Left renal cortex interstitium (tissue), 4 donors: Measurements from ENCODE around the gene ZNF503. TPM values are rescaled to one million over a fixed set of nuclear protein-coding genes. Genes with fewer than 3 reads are reported as not detected.

Experiments
- DNase-seq, 4 donors: peaks; one replicate each; pipeline ENCODE4 v3.0.0-alpha.2; 2013; ENCODE audit warnings: low read depth in 4 of 4, low spot score in 2 of 4, missing footprints in 1 of 4
- polyA plus RNA-seq, 4 donors: library from polyadenylated mRNA; unstranded; fragments of 120-200 nt; gene quantifications; one replicate each; pipeline ENCODE4 v1.2.1, GENCODE V29; 2013; ENCODE audit not compliant: insufficient read length in 4 of 4

Gene ZNF503
- polyA plus RNA-seq, 4 donors = 56.8 to 107 (median 80.1) TPM

- no peak for DNase-seq
Observed at GRCh38 chr10:75357500-75357899, 44.1 kb downstream of the ZNF503 start.

DNA sequence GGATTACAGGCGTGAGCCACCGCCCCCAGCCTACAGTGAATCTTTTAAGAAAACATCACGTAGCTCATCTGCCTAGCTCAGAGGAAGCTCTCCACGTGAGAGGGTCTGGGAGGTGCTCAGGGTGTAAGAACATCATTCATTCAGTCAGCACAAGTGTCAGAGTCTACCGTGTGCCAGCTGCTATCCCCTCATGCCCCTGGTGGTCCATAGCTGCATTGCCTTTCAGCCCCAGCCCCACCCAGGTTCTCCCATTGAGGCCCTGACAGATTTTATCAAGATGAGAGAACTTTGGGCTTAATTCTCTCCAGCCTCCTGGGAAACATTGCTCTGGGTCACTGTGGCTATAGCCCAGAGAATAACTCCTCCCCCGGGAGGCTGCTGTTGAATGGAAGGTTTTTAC lies 45.1 kb downstream of the ZNF503 start:
- no peak for DNase-seq

GRCh38 chr10:75355706-75356105 lies 45.9 kb downstream of the ZNF503 start:
- no peak for DNase-seq

GRCh38 chr10:75353183-75353582 lies 48.4 kb downstream of the ZNF503 start:
- DNase-seq = no peak

DNA sequence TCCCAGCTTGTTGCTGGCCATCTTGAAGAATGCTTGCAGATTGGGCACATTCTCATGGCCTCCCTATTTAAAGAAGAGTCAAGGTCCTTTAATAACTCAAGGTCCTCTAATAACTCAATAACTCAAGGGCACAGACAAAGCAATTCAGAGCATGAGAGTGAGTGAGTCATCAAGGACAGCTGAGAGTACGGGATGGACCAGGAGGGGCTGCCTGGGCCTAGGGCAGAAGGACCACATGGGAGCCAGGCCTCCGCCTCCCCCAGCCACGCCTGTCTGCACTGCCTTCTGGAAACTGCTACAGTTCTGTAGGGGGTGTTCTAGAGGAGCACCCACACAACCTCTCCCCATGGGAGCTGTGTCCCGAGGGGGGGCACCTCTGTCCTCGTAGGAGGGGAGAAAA lies 48.9 kb downstream of the ZNF503 start:
- DNase-seq = no peak

DNA sequence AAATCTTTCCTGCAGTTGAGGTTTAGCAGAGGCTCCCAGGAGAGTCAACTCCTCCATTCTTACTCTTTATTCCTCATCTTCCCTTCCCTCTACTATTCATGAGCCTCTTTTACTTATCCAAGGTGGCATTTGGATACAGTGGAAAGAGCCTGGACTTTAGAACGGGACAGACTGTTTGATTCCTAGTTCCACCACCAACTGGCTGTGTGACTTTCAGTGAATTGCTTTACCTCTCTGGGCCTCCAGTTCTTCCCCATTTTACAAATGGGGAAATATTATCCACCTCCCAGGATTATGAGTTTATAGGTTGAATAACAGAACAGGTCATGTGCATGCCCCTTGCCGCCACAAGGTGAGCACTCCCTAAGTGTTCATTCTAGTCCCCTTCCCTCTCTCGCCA lies 49.9 kb downstream of the ZNF503 start:
- no peak for DNase-seq

- no peak for DNase-seq
Observed at GRCh38 chr10:75350791-75351190, 50.8 kb downstream of the ZNF503 start.

Other genes starting within 250 kb of the ZNF503 start
- 100 to 1,000 TPM; 189 to 251 (median 217) TPM for gene VDAC2, start 191.0 kb downstream of the ZNF503 start, polyA plus RNA-seq
- gene COMTD1, start 165.8 kb downstream of the ZNF503 start, polyA plus RNA-seq = 10 to 100 TPM in 2 of 4 donors, 1 to 10 TPM in 2; 4.0 to 14.7 (median 11.8) TPM
- gene LRMDA, start 29.9 kb upstream of the ZNF503 start, polyA plus RNA-seq = 10 to 100 TPM; 15.3 to 23.5 (median 21.1) TPM